HG02798 (cell line): ENCODE measurements around the gene TSEN15.
A peak's percentile ranks its signal among the peaks of the same experiment; 100 is the strongest.
"Not testable (repeated sequence)": the region's sequence is repeated elsewhere in the genome, so short reads cannot be mapped to it uniquely, and the experiment has no call there.

Experiments
- ATAC-seq: cut with Tn5 transposase; IDR thresholded peaks from one replicate; pipeline ENCODE4 v1.9.1; 2021; ENCODE audit warnings: mild to moderate bottlenecking; ENCODE audit not compliant: unreplicated experiment, poor library complexity

The TSEN15 gene

GRCh38 chr1:184030433-184031091 is 21.0 kb upstream of the TSEN15 start:
- ATAC-seq, result no peak

DNA sequence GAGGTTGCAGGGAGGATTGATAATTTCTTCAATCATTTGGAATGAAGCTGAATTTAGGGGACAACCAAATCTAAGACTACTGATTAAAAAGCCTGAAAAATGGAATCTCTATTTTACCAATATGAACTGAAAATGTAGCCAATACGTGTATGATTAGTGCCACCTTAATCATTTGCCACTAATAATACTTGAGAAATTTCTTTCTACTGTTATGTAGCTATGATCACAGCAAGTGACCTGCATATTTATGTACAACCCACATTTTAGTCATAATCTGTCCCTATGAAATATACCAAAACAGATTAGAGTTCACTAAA is 20.5 kb upstream of the TSEN15 start:
- no peak for ATAC-seq

GRCh38 chr1:184031409-184032107 is 20.0 kb upstream of the TSEN15 start:
- no peak for ATAC-seq

DNA sequence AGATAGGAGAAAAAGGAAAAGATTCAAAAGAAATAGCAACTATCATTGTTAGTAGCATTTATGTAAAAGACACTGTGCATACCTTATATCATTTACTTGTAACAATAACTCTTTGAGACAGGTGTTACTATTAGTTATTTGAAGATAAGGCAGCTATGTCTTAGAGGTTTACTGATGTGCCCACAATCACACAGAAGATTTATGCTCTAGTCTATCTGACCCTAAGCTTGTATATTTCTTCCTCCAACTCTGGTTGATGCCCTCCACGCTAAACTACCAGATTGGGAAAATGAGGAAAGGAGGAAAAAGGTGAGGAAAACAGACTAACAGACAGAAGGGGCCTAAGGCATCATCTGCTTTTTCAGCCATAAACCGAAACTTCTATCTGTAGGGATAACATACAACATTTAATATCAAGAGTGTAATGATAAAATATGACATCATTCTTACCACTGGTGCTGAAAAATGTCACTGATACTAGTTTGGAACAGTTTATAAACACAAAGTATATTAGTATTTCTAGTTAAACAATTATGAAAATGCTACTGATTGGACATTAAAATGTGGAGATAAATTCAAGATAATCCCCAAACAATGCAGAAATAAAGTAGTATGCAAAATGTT is 19.1 kb upstream of the TSEN15 start:
- ATAC-seq, result no peak

GRCh38 chr1:184032930-184033418 is 18.6 kb upstream of the TSEN15 start:
- no peak for ATAC-seq

DNA sequence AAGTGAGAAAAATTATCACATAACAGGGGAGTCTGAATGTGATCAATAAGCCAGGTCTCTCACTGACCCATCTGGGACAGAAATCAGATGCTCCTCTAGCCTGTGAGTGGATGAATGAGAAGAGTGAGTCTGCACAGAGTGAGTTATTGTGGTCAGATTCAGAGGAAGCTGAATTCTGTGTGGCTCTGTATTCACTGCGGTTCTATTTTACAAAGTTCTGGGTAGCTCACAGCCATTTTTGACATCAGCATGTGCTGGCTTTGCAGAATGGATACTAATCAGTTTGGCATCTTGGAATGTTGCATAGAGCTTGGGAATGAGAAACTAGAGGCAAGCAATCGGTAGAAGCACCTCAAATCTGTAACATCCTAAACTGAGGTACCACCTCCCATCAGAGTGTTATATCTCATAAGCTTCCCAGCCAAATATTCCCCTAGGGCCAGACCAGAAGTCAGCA is 17.8 kb upstream of the TSEN15 start:
- ATAC-seq, result no peak

- ATAC-seq, result no peak
Measured at GRCh38 chr1:184034761-184035379, 16.7 kb upstream of the TSEN15 start.

DNA sequence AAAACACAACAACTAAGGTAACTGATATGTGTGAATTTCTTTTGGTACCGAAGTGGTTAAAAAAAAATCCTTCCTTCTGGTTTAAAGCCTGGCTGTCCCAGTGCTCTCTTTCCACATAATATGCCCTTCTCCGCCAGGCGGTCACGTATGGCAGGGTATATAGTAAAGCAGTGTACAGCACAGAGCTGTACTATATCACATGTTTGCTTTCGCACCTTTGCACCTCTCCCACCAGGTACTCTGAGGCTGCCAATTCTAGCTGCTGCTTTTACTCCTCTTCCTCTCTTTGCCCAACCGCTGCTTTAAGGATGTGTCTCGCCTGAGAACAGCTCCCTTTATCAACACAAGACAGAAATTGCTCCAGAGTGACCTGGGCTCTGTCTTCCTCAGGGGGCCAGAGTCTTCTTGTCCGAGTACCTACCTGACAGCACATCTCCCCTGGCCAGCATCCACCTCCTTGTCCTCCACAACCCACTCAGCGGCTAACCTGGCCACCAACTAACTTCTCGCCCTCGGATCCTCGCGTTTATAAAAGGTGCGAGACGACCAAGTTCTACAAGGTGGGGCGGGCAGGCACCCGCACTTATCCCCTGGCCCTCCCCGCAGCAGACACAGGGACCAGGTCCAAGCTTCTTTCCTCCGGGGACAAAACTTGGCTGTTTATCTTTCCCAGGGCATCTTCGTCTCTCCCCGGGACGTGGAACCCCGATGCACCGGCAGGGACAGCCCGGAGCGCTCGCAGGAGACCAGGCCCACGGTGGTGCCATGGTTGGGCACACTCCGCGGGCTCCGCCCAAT is 15.6 kb upstream of the TSEN15 start:
- ATAC-seq, result no peak

DNA sequence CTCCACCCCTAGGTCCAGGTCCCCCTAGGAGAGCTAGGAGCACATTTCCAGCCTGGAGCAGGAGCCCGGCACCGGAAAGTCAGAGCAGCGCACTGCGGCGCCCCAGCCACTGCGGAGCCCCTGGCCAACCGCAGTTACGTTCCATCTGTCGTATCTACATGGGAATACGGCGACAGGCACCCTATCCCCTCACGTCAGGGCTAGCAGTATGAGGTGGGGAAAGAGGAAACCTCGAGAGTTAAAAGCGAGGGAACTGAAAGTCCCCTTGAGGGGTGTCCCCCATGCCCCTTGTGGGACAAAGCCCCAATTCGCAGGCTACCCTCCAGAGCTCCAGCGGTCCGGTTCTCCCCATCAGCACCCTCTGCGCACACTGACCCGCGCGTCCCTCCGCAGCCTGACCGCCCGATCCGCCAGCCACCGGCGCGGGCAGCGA is 15.0 kb upstream of the TSEN15 start:
- ATAC-seq, result peak; percentile 20

DNA sequence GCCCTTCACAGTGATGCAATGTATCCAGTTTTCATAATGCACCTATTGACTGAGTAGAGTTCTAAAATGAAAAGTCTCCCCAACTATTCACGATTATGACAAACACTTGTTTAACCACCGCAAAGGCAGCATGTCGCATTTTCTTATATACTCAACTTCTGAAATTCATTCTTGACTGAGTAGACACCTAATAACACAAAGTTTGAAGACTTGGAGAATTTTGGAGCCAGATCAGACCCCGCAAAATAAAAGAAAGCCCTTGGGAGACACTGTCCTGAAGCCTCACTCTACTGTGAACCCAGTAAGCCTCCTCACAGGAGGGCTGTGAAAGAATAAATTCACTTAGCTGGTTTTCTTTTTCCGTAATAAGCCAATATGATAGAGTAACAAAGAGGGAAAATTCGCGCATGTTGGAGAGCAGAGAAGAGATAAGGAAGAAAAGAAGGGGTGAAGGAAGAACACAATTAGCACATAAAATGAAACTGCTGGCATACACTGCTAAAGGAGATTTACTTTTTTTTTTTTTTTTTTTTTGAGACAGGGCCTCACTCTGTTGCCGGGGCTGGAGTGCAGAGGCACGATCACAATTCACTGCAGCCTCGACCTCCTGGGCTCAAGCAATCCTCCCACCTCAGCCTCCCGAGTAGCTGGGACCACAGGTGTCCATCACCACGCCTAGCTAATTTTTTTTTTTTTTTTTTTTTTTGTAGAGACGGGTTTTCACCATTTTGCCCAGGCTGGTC is 13.5 kb upstream of the TSEN15 start:
- no peak for ATAC-seq

DNA sequence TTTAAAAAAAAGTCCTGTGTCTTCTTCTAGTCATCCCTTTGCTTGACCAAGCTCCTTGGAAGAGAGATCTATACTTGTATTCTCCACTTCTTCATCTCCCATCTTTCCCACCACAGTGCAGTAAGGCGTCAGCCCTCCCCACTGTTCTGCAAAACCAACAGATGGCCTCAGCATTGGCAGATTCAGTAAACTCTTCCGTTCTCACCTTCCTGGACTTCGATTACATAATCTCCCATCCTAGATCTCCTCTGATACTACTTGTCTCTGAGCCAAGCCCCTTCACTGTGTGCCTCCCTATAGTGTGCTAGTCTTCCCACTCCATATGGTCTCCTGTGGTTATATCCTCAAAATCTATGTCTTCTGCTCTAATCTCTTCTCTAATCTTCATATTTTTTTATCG is 12.4 kb upstream of the TSEN15 start:
- ATAC-seq, result no peak

DNA sequence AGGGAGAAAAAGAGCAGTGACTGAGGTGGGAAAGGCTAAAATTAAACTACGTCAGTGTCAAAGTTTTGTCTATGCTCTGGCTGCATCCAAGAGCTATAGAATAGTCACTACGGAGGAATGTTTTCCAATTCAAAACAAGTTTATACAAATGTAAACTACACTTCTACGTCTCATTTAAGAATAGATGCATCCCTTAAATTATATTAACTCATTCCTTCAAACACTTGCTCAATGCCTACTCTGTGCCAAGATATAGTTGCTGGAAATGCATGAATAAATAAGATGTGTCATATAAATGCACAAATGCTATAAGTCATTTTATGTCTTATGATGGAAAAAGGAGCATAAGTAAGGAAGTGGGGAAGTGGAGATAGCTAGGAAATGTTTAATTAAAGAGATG is 9.8 kb upstream of the TSEN15 start:
- ATAC-seq, result no peak

DNA sequence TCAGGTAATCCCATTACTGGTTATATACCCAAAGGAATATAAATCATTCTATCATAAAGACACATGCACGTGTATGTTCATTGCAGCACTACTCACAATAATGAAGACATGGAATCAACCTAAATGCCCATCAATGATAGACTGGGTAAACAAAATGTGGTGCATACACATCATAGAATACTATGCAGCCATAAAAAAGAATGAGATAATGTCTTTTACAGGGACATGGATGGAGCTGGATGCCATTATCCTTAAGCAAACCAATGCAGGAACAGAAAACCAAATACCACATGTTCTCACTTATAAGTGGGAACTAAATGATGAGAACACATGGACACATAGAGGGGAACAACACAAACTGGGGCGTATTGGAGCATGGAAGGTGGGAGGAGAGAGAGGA is 8.2 kb upstream of the TSEN15 start:
- not testable (repeated sequence) for ATAC-seq

DNA sequence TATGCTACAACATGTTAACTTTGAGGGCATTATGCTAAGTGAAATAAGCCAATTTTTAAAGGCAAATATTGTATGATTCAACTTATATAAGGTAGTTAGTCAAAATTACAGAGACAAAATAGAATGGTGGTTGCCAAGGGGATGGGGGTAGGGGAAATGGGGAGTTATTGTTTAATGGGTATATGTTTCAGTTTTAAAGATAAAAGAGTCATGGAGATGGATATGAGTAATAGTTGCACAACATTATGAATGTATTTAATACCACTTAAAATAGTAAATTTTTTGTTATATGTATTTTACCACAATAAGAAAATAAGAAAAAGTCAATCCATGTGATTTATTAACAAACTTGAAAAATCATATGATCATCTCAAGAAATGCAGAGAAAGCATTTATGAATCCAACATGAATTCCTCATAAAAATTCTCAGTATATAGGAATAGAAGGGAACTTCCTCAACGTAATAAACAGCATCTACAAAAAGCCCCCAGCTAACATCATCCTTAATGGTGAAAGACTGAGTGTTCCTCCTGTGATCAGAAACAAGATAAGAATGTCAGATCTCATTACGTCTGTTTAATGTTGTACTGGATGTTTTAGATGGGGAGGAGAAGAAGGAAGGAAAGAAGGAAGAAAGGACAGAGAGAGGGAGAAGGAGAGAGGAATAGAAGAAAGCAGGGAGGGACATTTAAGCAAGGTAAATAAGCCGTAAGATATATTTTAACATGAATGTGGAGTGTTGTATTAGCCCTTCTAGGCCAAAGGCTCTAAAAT is 6.7 kb upstream of the TSEN15 start:
- ATAC-seq, result no peak

DNA sequence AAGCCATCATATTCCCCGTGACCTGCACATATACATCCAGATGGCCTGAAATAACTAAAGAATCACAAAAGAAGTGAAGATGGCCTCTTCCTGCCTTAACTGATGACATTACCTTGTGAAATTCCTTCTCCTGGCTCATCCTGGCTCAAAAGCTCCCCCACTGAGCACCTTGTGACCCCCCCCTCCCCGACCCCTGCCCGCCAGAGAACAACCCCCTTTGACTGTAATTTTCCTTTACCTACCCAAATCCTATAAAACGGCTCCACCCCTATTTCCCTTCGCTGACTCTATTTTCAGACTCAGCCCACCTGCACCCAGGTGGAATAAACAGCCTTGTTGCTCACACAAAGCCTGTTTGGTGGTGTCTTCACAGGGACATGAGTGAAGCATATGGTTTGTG is 4.0 kb upstream of the TSEN15 start:
- not testable (repeated sequence) for ATAC-seq

- ATAC-seq, result no peak
Measured at GRCh38 chr1:184048561-184049240, 2.8 kb upstream of the TSEN15 start.

GRCh38 chr1:184049291-184049690 is 2.2 kb upstream of the TSEN15 start:
- ATAC-seq, result no peak

GRCh38 chr1:184049836-184050468 is 1.6 kb upstream of the TSEN15 start:
- no peak for ATAC-seq
